ENCODE results near the gene COL9A2.

- no peak for TF ChIP-seq CTCF (IDR thresholded peaks at IDR 0.05)
- no peak for TF ChIP-seq POLR2A (IDR thresholded peaks at IDR 0.05)
- TF ChIP-seq EP300 (IDR thresholded peaks at IDR 0.05) = no peak
Measured at GRCh38 chr1:40351124-40351523, 34.0 kb upstream of the COL9A2 start.
